Measurements from ENCODE around the gene KCND3.

DNA sequence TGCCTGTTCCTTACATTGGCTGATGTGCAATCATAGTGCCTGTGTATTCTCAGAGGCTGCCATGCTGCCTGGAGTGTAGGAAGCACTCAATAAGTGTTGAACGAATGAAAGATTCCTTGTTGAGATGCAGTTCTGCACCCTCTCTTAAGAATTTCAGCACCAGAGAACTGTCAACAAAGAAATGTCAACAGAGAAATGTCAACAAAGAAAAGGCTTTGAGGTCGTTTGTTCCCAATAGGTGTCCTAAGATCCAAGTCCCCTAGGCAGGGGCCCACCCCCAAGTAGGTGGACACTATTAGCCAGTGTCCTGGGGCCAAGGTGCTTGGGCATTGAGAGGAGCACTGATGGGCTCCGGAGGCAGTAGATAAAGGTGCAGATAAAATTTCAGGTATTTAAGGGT is 12.6 kb downstream of the KCND3 start:
- TF ChIP-seq, protein P1, sequence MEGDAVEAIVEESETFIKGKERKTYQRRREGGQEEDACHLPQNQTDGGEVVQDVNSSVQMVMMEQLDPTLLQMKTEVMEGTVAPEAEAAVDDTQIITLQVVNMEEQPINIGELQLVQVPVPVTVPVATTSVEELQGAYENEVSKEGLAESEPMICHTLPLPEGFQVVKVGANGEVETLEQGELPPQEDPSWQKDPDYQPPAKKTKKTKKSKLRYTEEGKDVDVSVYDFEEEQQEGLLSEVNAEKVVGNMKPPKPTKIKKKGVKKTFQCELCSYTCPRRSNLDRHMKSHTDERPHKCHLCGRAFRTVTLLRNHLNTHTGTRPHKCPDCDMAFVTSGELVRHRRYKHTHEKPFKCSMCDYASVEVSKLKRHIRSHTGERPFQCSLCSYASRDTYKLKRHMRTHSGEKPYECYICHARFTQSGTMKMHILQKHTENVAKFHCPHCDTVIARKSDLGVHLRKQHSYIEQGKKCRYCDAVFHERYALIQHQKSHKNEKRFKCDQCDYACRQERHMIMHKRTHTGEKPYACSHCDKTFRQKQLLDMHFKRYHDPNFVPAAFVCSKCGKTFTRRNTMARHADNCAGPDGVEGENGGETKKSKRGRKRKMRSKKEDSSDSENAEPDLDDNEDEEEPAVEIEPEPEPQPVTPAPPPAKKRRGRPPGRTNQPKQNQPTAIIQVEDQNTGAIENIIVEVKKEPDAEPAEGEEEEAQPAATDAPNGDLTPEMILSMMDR (conservative IDR thresholded peaks at IDR 0.05), result no peak
- no peak for TF ChIP-seq ZFX (IDR thresholded peaks at IDR 0.05)
